GM12873 (cell line): ENCODE results near the gene ITPKA.

Source experiments
- TF ChIP-seq, protein P1 (sequence below): IDR thresholded peaks from 2 replicates; pipeline ENCODE4 v1.5.1; 2012; ENCODE audit warnings: low read depth, mild to moderate bottlenecking, moderate library complexity, low read length, control low read depth; ENCODE audit not compliant: insufficient read depth; ENCODE audit errors: missing control alignments

ITPKA gene

DNA sequence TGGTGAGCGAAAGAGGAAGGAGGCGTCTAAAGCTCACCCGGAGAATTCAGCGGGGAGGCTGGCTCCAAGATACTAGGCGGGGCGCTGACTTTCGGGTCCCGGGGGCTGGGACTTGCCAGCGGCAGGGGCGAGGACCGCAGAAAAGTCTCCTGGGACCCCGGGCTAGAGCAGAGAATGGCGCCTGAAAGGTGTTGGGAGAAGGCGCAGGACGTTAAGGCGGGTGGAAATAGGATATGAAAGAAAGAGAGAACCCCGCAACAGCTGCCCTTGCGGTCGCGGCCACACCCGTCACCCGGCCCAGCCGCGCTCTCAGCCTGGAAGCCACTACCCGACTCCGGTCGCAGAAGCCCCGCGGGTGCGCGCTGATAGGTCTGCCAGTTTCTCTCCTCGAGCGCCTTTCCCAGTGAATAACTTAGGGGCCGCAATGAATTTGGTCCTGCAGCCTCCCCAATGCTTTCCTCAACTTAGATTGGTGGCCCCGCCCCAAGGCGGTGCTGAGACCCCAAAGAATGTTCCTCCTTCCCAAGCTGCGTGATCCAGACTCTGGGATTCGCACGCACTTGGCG, 19.3 kb downstream of the ITPKA start:
- TF ChIP-seq, protein P1, sequence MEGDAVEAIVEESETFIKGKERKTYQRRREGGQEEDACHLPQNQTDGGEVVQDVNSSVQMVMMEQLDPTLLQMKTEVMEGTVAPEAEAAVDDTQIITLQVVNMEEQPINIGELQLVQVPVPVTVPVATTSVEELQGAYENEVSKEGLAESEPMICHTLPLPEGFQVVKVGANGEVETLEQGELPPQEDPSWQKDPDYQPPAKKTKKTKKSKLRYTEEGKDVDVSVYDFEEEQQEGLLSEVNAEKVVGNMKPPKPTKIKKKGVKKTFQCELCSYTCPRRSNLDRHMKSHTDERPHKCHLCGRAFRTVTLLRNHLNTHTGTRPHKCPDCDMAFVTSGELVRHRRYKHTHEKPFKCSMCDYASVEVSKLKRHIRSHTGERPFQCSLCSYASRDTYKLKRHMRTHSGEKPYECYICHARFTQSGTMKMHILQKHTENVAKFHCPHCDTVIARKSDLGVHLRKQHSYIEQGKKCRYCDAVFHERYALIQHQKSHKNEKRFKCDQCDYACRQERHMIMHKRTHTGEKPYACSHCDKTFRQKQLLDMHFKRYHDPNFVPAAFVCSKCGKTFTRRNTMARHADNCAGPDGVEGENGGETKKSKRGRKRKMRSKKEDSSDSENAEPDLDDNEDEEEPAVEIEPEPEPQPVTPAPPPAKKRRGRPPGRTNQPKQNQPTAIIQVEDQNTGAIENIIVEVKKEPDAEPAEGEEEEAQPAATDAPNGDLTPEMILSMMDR, result no peak

DNA sequence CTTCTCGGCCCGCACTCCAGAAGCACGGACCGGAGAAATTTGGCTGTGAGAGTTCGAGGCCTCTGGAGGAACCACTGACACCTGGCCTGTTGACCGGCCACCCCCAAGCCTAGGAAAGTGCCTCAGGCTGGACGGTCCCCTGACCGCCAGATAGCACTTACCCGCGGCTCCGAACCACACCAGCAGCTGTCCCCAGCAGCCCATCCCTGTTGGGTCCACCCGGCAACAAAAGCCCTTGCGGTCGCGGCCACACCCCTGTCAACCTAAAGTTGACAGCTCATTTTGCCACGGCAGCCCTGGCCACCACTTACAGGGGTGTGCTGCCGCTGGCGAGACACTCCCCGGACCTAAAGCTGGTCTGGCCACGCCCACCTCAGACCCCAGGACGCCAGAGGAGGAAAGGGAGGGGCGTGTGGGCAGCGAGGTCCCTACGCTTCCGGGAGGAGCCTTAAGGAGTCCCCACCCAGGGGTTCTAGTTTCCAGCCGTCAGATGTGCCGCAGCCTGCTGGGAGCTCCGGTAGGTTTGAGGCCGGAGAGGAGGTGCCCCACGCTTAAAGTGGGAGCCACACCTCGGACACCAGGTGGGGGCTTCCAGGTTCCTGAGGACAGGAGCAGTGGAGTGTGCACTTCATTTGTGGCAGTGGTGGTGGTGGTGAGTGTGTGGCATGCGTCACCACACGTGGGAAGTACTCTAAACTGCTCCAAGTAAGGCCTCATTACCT, 20.0 kb downstream of the ITPKA start, which contains the start of gene LTK:
Gene LTK, minus strand, starts transcription at position 322 of the 722 bp plus-strand sequence. Its CDS starts 118 bp downstream, at position 204.
- TF ChIP-seq, protein P1, result no peak

DNA sequence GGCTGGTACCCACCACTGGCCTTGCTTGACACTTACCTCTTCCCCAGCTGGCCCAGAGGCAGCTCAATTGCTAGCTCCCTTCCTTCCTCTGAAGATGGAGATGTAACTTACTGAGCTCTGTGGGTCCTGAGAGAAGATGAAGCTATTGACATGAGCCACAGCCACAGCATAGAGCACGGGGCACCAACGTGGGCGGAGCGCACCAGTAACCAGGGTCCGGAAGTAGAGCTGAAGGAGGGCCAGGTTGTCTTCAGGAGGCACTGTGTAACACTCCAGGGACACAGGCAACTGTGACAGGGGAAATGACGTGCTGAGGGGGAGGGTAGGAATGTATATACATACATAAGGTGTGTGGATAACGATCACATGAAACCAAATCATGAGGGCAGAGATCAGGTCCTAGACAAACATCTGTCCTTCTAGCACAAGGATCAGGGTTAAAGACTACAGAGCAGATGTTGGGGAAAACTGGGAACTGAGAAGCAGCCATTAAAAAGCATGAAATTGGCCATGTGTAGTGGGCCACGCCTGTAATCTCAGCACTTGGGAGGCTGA, 24.3 kb downstream of the ITPKA start:
- TF ChIP-seq, protein P1, result no peak

DNA sequence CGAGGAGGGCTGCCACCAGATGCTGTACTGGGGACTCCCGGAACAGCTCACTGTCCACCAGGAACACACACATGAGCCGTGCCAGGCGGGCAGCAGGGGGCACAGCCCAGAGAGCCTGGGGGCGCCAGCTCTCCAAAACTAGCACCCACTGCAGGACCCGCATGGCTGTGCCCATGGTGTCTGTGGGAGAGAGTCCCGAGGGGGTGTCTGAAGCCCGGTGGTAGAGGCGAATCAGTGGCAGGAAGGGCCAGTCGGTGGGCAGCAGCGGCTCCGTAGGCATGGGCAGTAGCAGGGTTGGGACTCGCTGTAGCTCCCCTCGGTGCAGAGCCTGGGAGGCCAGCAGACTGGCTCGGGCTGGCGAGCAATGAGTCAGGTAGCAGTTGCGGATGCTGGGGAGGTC, 27.0 kb downstream of the ITPKA start:
- TF ChIP-seq, protein P1, result no peak

DNA sequence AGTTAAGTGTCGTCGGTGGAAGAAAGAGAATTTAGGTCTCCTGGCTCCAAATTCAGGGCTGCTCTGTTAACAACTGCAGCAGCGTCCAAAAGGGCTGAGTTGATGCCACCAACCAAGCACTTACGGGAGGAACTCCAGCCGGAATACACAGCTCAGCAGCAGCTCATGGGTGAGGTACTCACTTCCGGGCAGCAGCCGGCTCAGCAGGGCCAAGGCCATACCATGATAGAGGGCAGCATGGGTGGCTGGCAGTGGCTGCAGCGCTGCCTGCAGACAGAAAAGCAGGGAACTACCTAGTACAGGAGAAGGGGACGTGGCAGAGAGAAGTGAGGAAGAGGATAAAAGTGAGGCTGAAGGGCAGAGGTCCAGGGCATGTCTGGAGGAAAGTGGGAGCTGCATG, 27.9 kb downstream of the ITPKA start:
- TF ChIP-seq, protein P1, result no peak

DNA sequence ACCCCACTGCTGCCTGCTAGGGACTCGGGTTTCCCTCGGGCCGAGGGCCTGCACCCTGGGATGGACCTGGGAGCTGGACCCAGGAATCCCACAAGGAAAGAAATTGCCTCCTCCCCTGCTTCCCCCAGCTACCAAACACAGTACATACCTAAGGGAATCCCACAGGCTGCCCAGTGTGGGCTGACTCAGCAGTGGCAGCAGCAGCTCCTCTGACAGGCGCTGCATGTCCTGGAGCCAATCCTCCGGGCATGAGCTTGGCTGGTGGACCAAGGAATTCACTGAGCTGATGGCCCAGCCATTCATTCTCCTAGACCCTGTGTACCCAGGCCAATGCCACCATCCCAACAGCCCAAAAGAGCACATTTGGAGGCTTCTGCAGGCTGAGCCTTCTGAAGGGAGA, 29.4 kb downstream of the ITPKA start:
- TF ChIP-seq, protein P1, result no peak

DNA sequence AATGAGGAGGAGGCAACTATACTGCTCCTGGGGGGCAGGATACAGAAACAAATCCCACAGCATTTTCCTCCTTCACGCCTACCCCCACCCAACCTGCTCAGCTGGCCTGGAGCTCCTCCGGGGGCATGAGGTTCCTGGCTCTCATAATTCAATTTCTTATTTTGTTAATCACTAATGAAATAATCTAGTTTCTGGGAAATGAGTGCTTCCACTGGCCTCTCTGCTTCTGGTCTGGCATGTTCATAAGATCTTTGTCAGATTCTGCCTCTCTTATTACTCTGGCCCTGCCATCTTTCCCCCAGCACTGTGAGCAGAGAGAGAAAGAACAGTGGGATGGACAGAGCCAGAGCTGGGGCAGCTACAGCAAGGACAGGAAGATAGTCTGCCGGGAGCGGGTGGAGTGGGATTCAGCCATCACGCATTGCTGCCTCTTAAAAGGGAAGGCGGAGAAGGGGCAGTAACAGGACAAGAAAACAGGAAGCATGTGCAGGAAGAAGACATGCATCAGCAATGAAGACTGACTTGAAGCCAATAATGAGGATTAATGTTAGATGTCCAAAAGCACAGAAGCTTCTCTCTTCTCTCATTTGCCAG, 36.8 kb downstream of the ITPKA start:
- TF ChIP-seq, protein P1, result no peak
